NB4 (cell line): ENCODE data around the gene SRC.

Source experiments
- POLR2A ChIP-seq: IDR thresholded peaks from 2 replicates; pipeline ENCODE4 v1.6.1; 2011; ENCODE audit warnings: mild to moderate bottlenecking; ENCODE audit not compliant: insufficient read length; ENCODE audit errors: extremely low read depth
- TF ChIP-seq, protein P1 (sequence below): IDR thresholded peaks from one replicate; pipeline ENCODE4 v1.5.1; 2012; ENCODE audit warnings: low read depth, low read length
- TF ChIP-seq, protein P2 (sequence below): IDR thresholded peaks from 2 replicates; pipeline ENCODE4 v1.6.1; 2011; ENCODE audit warnings: low read depth, low read length

DNA sequence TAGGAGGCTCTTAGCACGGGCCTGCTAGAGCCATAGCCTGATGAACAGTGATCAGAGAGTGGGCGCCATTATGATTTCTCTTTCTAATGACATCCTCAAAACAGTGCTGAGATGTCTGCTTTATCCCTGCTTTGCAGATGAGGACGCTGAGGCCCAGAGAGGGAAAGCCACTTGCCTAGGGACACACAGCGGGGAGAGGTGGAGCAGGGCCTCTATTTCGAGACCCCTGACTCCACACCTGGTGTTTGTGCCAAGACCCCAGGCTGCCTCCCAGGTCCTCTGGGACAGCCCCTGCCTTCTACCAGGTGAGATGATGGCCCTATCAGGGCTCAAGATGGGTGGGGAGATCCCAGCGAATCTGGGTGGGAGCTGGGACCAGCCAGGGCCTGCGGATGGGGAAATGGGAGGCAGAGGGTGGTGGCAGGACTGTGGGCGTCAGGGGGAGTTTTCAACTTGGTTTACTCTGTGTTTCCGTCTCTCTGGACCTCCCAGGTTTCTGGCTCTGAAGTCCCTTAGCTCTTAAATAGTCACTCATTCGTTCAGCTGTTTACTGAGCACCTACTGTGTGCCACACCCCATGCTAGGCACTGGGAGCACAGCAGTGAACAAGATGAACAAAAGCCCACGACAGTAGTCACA, 36.7 kb downstream of the SRC start:
- TF ChIP-seq, protein P1, sequence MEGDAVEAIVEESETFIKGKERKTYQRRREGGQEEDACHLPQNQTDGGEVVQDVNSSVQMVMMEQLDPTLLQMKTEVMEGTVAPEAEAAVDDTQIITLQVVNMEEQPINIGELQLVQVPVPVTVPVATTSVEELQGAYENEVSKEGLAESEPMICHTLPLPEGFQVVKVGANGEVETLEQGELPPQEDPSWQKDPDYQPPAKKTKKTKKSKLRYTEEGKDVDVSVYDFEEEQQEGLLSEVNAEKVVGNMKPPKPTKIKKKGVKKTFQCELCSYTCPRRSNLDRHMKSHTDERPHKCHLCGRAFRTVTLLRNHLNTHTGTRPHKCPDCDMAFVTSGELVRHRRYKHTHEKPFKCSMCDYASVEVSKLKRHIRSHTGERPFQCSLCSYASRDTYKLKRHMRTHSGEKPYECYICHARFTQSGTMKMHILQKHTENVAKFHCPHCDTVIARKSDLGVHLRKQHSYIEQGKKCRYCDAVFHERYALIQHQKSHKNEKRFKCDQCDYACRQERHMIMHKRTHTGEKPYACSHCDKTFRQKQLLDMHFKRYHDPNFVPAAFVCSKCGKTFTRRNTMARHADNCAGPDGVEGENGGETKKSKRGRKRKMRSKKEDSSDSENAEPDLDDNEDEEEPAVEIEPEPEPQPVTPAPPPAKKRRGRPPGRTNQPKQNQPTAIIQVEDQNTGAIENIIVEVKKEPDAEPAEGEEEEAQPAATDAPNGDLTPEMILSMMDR = no peak
- TF ChIP-seq POLR2A = no peak
- TF ChIP-seq, protein P2, sequence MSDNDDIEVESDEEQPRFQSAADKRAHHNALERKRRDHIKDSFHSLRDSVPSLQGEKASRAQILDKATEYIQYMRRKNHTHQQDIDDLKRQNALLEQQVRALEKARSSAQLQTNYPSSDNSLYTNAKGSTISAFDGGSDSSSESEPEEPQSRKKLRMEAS = no peak
